Measurements from ENCODE around the gene MYRF.

MYRF gene

GRCh38 chr11:61799665-61800284 is 47.3 kb downstream of the MYRF start:
- DNase-seq, result no peak

- no peak for DNase-seq
Measured at GRCh38 chr11:61800331-61801281, 48.2 kb downstream of the MYRF start.

GRCh38 chr11:61802605-61803004 is 50.2 kb downstream of the MYRF start:
- no peak for DNase-seq

- DNase-seq, result no peak
Measured at GRCh38 chr11:61803889-61804647, 51.6 kb downstream of the MYRF start.

- DNase-seq, result no peak
Measured at GRCh38 chr11:61805146-61805545, 52.7 kb downstream of the MYRF start.

GRCh38 chr11:61806785-61807184 is 54.3 kb downstream of the MYRF start:
- no peak for DNase-seq

GRCh38 chr11:61810671-61811175 is 58.3 kb downstream of the MYRF start:
- DNase-seq, result no peak

GRCh38 chr11:61811831-61812230 is 59.4 kb downstream of the MYRF start:
- no peak for DNase-seq

GRCh38 chr11:61812736-61813411 is 60.4 kb downstream of the MYRF start:
- DNase-seq, result no peak

- DNase-seq, result peak; percentile 23
Measured at GRCh38 chr11:61814247-61814957, 62.0 kb downstream of the MYRF start.

GRCh38 chr11:61814958-61815789 is 62.7 kb downstream of the MYRF start:
- DNase-seq, result peak; percentile 45

- DNase-seq, result peak; percentile 56
Measured at GRCh38 chr11:61815790-61816735, 63.6 kb downstream of the MYRF start.

- peak; percentile 76 for DNase-seq
Measured at GRCh38 chr11:61816736-61817455, 64.5 kb downstream of the MYRF start, which contains the start of gene FADS1. Gene FADS1, minus strand, starts transcription at chr11:61817003. Its CDS starts 74 bp downstream, at chr11:61816929.

GRCh38 chr11:61817471-61818202 is 65.2 kb downstream of the MYRF start:
- no peak for DNase-seq

GRCh38 chr11:61820174-61820573 is 67.7 kb downstream of the MYRF start:
- DNase-seq, result no peak

GRCh38 chr11:61826930-61827570 is 74.6 kb downstream of the MYRF start:
- peak; percentile 11 for DNase-seq

GRCh38 chr11:61827571-61828378 is 75.3 kb downstream of the MYRF start, which contains the start of gene FADS2:
Gene FADS2, plus strand, starts transcription at chr11:61828300. Its CDS starts 91 bp downstream, at chr11:61828391.
- DNase-seq, result peak; percentile 67

Data from CD4-positive, alpha-beta T cell treated with Interleukin-10 for 1 hour (primary cell).